ENCODE results near the gene DNAJC30. TPM values are rescaled to one million over a fixed set of nuclear protein-coding genes. Genes with fewer than 3 reads are reported as not detected.

The DNAJC30 gene
- total and polyA plus RNA-seq, 2 donors (not counting 1 experiment from before 2014, with no cell fraction given): 6.6 to 15.5 TPM

GRCh38 chr7:73696372-73696771 is 13.1 kb upstream of the DNAJC30 start:
- Histone ChIP-seq H3K4me1 (ENCODE audit: control insufficient read depth in 2 of 2, insufficient read depth in 2 of 2, low read length in 2 of 2) (no peaks in the 10 kb centered on the region), H3K9me3 (ENCODE audit: control extremely low read depth in 1 of 3, control insufficient read depth in 2 of 3, insufficient read depth in 1 of 3, low read length in 2 of 3) (peaks cover 0 to 3% (median 0%) of the 10 kb centered on the region in 3 donors), H3K27ac (ENCODE audit: low read length in 2 of 2) (no peak overlapping the region), H3K27me3 (replicated peaks in 1 of 4; ENCODE audit: control extremely low read depth in 1 of 4, control insufficient read depth in 3 of 4, insufficient read depth in 4 of 4, low read length in 3 of 4) (no peaks in the 10 kb centered on the region), H4K20me1 (ENCODE audit: control insufficient read depth, insufficient read depth, low read length, poor library complexity, severe bottlenecking) (peaks cover 15% of the 10 kb centered on the region), H3K4me2 (replicated peaks; ENCODE audit: low read depth, low read length, poor library complexity, severe bottlenecking) (no peak overlapping the region), H3K9ac (ENCODE audit: low read length) (no peak overlapping the region), H3K4me3 (ENCODE audit: control extremely low read depth in 1 of 5, extremely low read depth in 1 of 5, insufficient read depth in 1 of 5, low read depth in 2 of 5, low read length in 4 of 5) (no peak overlapping the region), H2AFZ (ENCODE audit: insufficient read depth, low read depth, low read length, poor library complexity, severe bottlenecking) (no peak overlapping the region), H3K79me2 (ENCODE audit: control insufficient read depth, insufficient read depth, low read length) (no peaks in the 10 kb centered on the region), H3K36me3 (replicated peaks in 1 of 2; ENCODE audit: control extremely low read depth in 1 of 2, control insufficient read depth in 1 of 2, extremely low read depth in 1 of 2, insufficient read depth in 2 of 2, low read length in 1 of 2) (peaks cover 0 to 64% of the 10 kb centered on the region in 2 experiments)
- POLR2A ChIA-PET: no interaction called here
- Mint-ChIP-seq H3K9me3 (ENCODE audit: insufficient read depth) (no peaks in the 10 kb centered on the region), H3K4me1 (no peaks in the 10 kb centered on the region), H3K27me3 (peaks cover under 1% of the 10 kb centered on the region), H3K27ac (no peak overlapping the region), H3K4me3 (no peak overlapping the region)
- DNase-seq (no peak), ATAC-seq (ENCODE audit: low read depth) (no peak)
- intact Hi-C loops (cut with micrococcal nuclease): no loop called here
- no peak for TF ChIP-seq EZH2 (IDR thresholded peaks at IDR 0.05; ENCODE audit: borderline replicate concordance, insufficient read depth, low read depth, low read length, poor library complexity, severe bottlenecking)
- TF ChIP-seq CTCF (IDR thresholded peaks at IDR 0.05): no peak
- no CpG with 5 or more reads among the region's 4 CpGs for WGBS (ENCODE audit: insufficient coverage)
- CTCF ChIA-PET: interaction anchor here (0.6 to 0.8 kb wide), 2 partner anchors 11 to 754 kb away, joined by 3 to 4 read pairs; no protein-coding TSS in a partner anchor

- H2AFZ ChIP-seq (ENCODE audit: insufficient read depth, low read depth, low read length, poor library complexity, severe bottlenecking): no peak overlapping the region
- H3K4me2 ChIP-seq (replicated peaks; ENCODE audit: low read depth, low read length, poor library complexity, severe bottlenecking): no peak overlapping the region
- no peak overlapping the region for H3K27ac Mint-ChIP-seq
- ChIA-PET POLR2A (no interaction called here), CTCF (no interaction called here)
- DNase-seq: no peak
- intact Hi-C loops (cut with micrococcal nuclease): no loop called here
- H3K27ac ChIP-seq (ENCODE audit: low read length in 2 of 2): no peak overlapping the region
- no peaks in the 10 kb centered on the region for H3K27me3 ChIP-seq (replicated peaks in 1 of 4; ENCODE audit: control extremely low read depth in 1 of 4, control insufficient read depth in 3 of 4, insufficient read depth in 4 of 4, low read length in 3 of 4)
- peaks cover 9% of the 10 kb centered on the region for H3K4me1 Mint-ChIP-seq
- H3K9ac ChIP-seq (ENCODE audit: low read length): no peak overlapping the region
- 96% methylated on average over 6 of the region's 7 CpGs for WGBS (ENCODE audit: insufficient coverage)
- H3K4me3 ChIP-seq (ENCODE audit: control extremely low read depth in 1 of 5, extremely low read depth in 1 of 5, insufficient read depth in 1 of 5, low read depth in 2 of 5, low read length in 4 of 5): no peak overlapping the region
- peaks cover 0 to 3% of the 10 kb centered on the region in 2 donors for H3K4me1 ChIP-seq (ENCODE audit: control insufficient read depth in 2 of 2, insufficient read depth in 2 of 2, low read length in 2 of 2)
- H3K36me3 ChIP-seq (replicated peaks in 1 of 2; ENCODE audit: control extremely low read depth in 1 of 2, control insufficient read depth in 1 of 2, extremely low read depth in 1 of 2, insufficient read depth in 2 of 2, low read length in 1 of 2): peaks cover 0 to 68% of the 10 kb centered on the region in 2 experiments
- ATAC-seq (ENCODE audit: low read depth): no peak
- H3K9me3 ChIP-seq (ENCODE audit: control extremely low read depth in 1 of 3, control insufficient read depth in 2 of 3, insufficient read depth in 1 of 3, low read length in 2 of 3): no peaks in the 10 kb centered on the region
- H3K79me2 ChIP-seq (ENCODE audit: control insufficient read depth, insufficient read depth, low read length): peaks cover 25% of the 10 kb centered on the region
- TF ChIP-seq EZH2 (IDR thresholded peaks at IDR 0.05; ENCODE audit: borderline replicate concordance, insufficient read depth, low read depth, low read length, poor library complexity, severe bottlenecking): no peak
- no peaks in the 10 kb centered on the region for H3K27me3 Mint-ChIP-seq
- no peaks in the 10 kb centered on the region for H3K9me3 Mint-ChIP-seq (ENCODE audit: insufficient read depth)
- no peak overlapping the region for H3K4me3 Mint-ChIP-seq
- H4K20me1 ChIP-seq (ENCODE audit: control insufficient read depth, insufficient read depth, low read length, poor library complexity, severe bottlenecking): peaks cover 48% of the 10 kb centered on the region
Measured at GRCh38 chr7:73690646-73691045, 7.4 kb upstream of the DNAJC30 start.
